ENCODE data around the gene ZMYND11. TPM values are rescaled to one million over a fixed set of nuclear protein-coding genes. Genes with fewer than 3 reads are reported as not detected.

The ZMYND11 gene
- total and polyA plus RNA-seq, 2 of the 13 experiments (the other 11 are each of a cell fraction or from before 2014, with no cell fraction given), result 17.5 to 38.7 TPM

GRCh38 chr10:285216-285615 lies 150.0 kb downstream of the ZMYND11 start:
- H3K79me2 ChIP-seq (ENCODE audit: insufficient read depth, low read length), result no peaks in the 10 kb centered on the region
- POLR2A ChIA-PET, result no interaction called here
- no peak for TF ChIP-seq GTF3A (CRISPR knock-in tag; conservative IDR thresholded peaks at IDR 0.05)
- no peaks in the 10 kb centered on the region for H3K9me3 ChIP-seq (ENCODE audit: low read length)
- no peak overlapping the region for H2AFZ ChIP-seq (ENCODE audit: low read length)
- H3K36me3 ChIP-seq (replicated peaks in 1 of 2; ENCODE audit: control insufficient read depth in 1 of 2, insufficient read depth in 2 of 2, low read length in 2 of 2), result 0 out of 5 replicates have a peak, but pooled peaks cover 3 to 15% of the 10 kb centered on the region in 2 experiments
- no peak for ATAC-seq
- no peaks in the 10 kb centered on the region for H3K4me1 ChIP-seq (ENCODE audit: insufficient read depth, low read length)
- no peak overlapping the region for H3K27ac ChIP-seq (ENCODE audit: extremely low read length, insufficient read depth, low read length)
- H3K4me2 ChIP-seq (ENCODE audit: low read depth, low read length), result no peak overlapping the region
- no peak for FAIRE-seq
- intact Hi-C loops (cut with micrococcal nuclease; ENCODE audit: unreplicated experiment), result no loop called here
- in situ Hi-C loops (cut with HindIII; ENCODE audit: extremely low pct_ligation_motif_present, low pct_unique_long_range_greater_than_20kb), result no loop called here
- BruUV-seq (replicated peaks), result no TSS peak
- no peaks in the 10 kb centered on the region for H3K27me3 ChIP-seq (ENCODE audit: control insufficient read depth in 1 of 2, insufficient read depth in 2 of 2, low read length in 2 of 2)
- H3K4me3 ChIP-seq (replicated peaks in 1 of 3; ENCODE audit: insufficient read depth in 1 of 3, low read depth in 2 of 3, low read length in 3 of 3), result no peak overlapping the region
- 96% methylated on average over 11 of the region's 15 CpGs for WGBS (ENCODE audit: low lambda C conversion rate)
- DNase-seq (ENCODE audit: low spot score), result no peak
- H4K20me1 ChIP-seq (ENCODE audit: insufficient read depth, low read length), result no peaks in the 10 kb centered on the region
- CTCF ChIA-PET (ENCODE audit: low intra/inter-chr PET ratio, low total read pairs), result no interaction called here
- no peak overlapping the region for H3K9ac ChIP-seq (ENCODE audit: insufficient read depth, low read depth, low read length)

- Histone ChIP-seq H3K4me3 (replicated peaks in 1 of 3; ENCODE audit: insufficient read depth in 1 of 3, low read depth in 2 of 3, low read length in 3 of 3) (no peak overlapping the region), H3K9me3 (ENCODE audit: low read length) (no peaks in the 10 kb centered on the region), H2AFZ (ENCODE audit: low read length) (no peak overlapping the region), H3K36me3 (replicated peaks in 1 of 2; ENCODE audit: control insufficient read depth in 1 of 2, insufficient read depth in 2 of 2, low read length in 2 of 2) (0 out of 5 replicates have a peak, but pooled peaks cover 2 to 12% of the 10 kb centered on the region in 2 experiments), H4K20me1 (ENCODE audit: insufficient read depth, low read length) (no peaks in the 10 kb centered on the region), H3K4me2 (ENCODE audit: low read depth, low read length) (no peak overlapping the region), H3K4me1 (ENCODE audit: insufficient read depth, low read length) (no peaks in the 10 kb centered on the region), H3K79me2 (ENCODE audit: insufficient read depth, low read length) (no peaks in the 10 kb centered on the region), H3K9ac (ENCODE audit: insufficient read depth, low read depth, low read length) (no peak overlapping the region), H3K27me3 (ENCODE audit: control insufficient read depth in 1 of 2, insufficient read depth in 2 of 2, low read length in 2 of 2) (no peaks in the 10 kb centered on the region), H3K27ac (ENCODE audit: extremely low read length, insufficient read depth, low read length) (no peak overlapping the region)
- no TSS peak for BruUV-seq (replicated peaks)
- intact Hi-C loops (cut with micrococcal nuclease; ENCODE audit: unreplicated experiment) (no loop called here), in situ Hi-C loops (cut with HindIII; ENCODE audit: extremely low pct_ligation_motif_present, low pct_unique_long_range_greater_than_20kb) (no loop called here)
- no peak for DNase-seq (ENCODE audit: low spot score)
- WGBS (ENCODE audit: low lambda C conversion rate), result 92% methylated on average over 4 of the region's 4 CpGs
- no peak for FAIRE-seq
- ChIA-PET POLR2A (no interaction called here), CTCF (ENCODE audit: low intra/inter-chr PET ratio, low total read pairs) (no interaction called here)
- no peak for ATAC-seq
- no peak for TF ChIP-seq ZNF253 (CRISPR knock-in tag; IDR thresholded peaks at IDR 0.05; ENCODE audit: borderline replicate concordance)
- no peak for TF ChIP-seq SP1 (IDR thresholded peaks at IDR 0.05)
- TF ChIP-seq SP1 (CRISPR knock-in tag; IDR thresholded peaks at IDR 0.05), result no peak
- no peak for TF ChIP-seq ZFAT (CRISPR knock-in tag; conservative IDR thresholded peaks at IDR 0.05)
- TF ChIP-seq CAMTA2 (CRISPR knock-in tag; IDR thresholded peaks at IDR 0.05; ENCODE audit: borderline replicate concordance), result no peak
- TF ChIP-seq KDM2A (CRISPR knock-in tag; IDR thresholded peaks at IDR 0.05; ENCODE audit: borderline replicate concordance, low read depth), result no peak
- no peak for TF ChIP-seq ZNF234 (CRISPR knock-in tag; conservative IDR thresholded peaks at IDR 0.05)
- TF ChIP-seq SKIL (CRISPR knock-in tag; IDR thresholded peaks at IDR 0.05; ENCODE audit: borderline replicate concordance), result no peak
- TF ChIP-seq, protein P1, sequence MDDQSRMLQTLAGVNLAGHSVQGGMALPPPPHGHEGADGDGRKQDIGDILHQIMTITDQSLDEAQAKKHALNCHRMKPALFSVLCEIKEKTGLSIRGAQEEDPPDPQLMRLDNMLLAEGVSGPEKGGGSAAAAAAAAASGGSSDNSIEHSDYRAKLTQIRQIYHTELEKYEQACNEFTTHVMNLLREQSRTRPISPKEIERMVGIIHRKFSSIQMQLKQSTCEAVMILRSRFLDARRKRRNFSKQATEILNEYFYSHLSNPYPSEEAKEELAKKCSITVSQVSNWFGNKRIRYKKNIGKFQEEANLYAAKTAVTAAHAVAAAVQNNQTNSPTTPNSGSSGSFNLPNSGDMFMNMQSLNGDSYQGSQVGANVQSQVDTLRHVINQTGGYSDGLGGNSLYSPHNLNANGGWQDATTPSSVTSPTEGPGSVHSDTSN (CRISPR knock-in tag; IDR thresholded peaks at IDR 0.05; ENCODE audit: borderline replicate concordance), result no peak
- TF ChIP-seq ZNF264 (CRISPR knock-in tag; IDR thresholded peaks at IDR 0.05), result no peak
Observed at GRCh38 chr10:287026-287709, 151.9 kb downstream of the ZMYND11 start.

Measured in HepG2 (cell line).